DOHH2 (cell line): ENCODE results near the gene ZNF787.
A peak's percentile ranks its signal among the peaks of the same experiment; 100 is the strongest.

ENCODE experiments used
- H3F3A ChIP-seq: fragments of 200-600 bp; sonication (generic), shearing (Covaris generic); 2 replicates; pipeline ENCODE4 v1.6.0; 2016; ENCODE audit warnings: antibody characterized with exemption, mild to moderate bottlenecking; ENCODE audit not compliant: control insufficient read depth, insufficient read depth
- H3K27ac ChIP-seq: fragments of 200-600 bp; sonication (generic); 2 replicates; pipeline ENCODE4 v1.5.1; 2014; ENCODE audit warnings: low read depth, mild to moderate bottlenecking, low read length, moderate library complexity
- H3K27me3 ChIP-seq: fragments of 200-600 bp; sonication (generic); 2 replicates; pipeline ENCODE4 v1.6.1; 2014; ENCODE audit warnings: mild to moderate bottlenecking, low read length, mixed read lengths; ENCODE audit not compliant: control insufficient read depth
- H3K36me3 ChIP-seq: fragments of 200-600 bp; sonication (generic); 2 replicates; pipeline ENCODE4 v1.6.1; 2014; ENCODE audit warnings: mild to moderate bottlenecking, low read length, moderate library complexity, mixed read lengths; ENCODE audit not compliant: control insufficient read depth
- H3K4me1 ChIP-seq: fragments of 200-600 bp; sonication (generic); 2 replicates; pipeline ENCODE4 v1.6.1; 2014; ENCODE audit warnings: mild to moderate bottlenecking, low read length, mixed read lengths; ENCODE audit not compliant: control insufficient read depth
- H3K4me2 ChIP-seq: fragments of 200-600 bp; sonication (generic); 2 replicates; pipeline ENCODE4 v1.6.0; 2014; ENCODE audit warnings: mild to moderate bottlenecking, low read length, moderate library complexity
- H3K4me3 ChIP-seq: fragments of 200-600 bp; sonication (generic); 2 replicates; pipeline ENCODE4 v1.5.1; 2014; ENCODE audit warnings: mild to moderate bottlenecking, low read length, mixed read lengths
- H3K79me2 ChIP-seq: fragments of 200-600 bp; sonication (generic); 2 replicates; pipeline ENCODE4 v1.6.1; 2014; ENCODE audit warnings: mild to moderate bottlenecking, low read length, mixed read lengths; ENCODE audit not compliant: control insufficient read depth
- H3K9me2 ChIP-seq: fragments of 200-600 bp; sonication (generic); replicated peaks from 2 replicates; pipeline ENCODE4 v1.6.1; 2014; ENCODE audit warnings: mild to moderate bottlenecking, low read length, mixed read lengths; ENCODE audit not compliant: control insufficient read depth
- H3K9me3 ChIP-seq: fragments of 200-600 bp; sonication (generic); 2 replicates; pipeline ENCODE4 v1.6.1; 2014; ENCODE audit warnings: antibody characterized with exemption, low read length, mixed read lengths; ENCODE audit not compliant: control insufficient read depth, insufficient read depth
- H4K20me1 ChIP-seq: fragments of 200-600 bp; sonication (generic); 2 replicates; pipeline ENCODE4 v1.6.0; 2014; ENCODE audit warnings: low read depth, mild to moderate bottlenecking, antibody characterized with exemption, low read length, moderate library complexity; ENCODE audit not compliant: control insufficient read depth, insufficient read depth
- EZH2phosphoT487 ChIP-seq: fragments of 200-600 bp; sonication (generic); IDR thresholded peaks from 2 replicates; pipeline ENCODE4 v1.6.1; 2017; ENCODE audit warnings: borderline replicate concordance, mild to moderate bottlenecking, antibody characterized with exemption, low read length, moderate library complexity, mixed read lengths
- TF ChIP-seq, protein P1 (sequence below): fragments of 200-600 bp; sonication (generic); IDR thresholded peaks from one replicate; pipeline ENCODE4 v1.5.1; 2014; ENCODE audit warnings: antibody characterized with exemption, mild to moderate bottlenecking, low read depth, low read length; ENCODE audit not compliant: poor library complexity, severe bottlenecking

The ZNF787 gene

DNA sequence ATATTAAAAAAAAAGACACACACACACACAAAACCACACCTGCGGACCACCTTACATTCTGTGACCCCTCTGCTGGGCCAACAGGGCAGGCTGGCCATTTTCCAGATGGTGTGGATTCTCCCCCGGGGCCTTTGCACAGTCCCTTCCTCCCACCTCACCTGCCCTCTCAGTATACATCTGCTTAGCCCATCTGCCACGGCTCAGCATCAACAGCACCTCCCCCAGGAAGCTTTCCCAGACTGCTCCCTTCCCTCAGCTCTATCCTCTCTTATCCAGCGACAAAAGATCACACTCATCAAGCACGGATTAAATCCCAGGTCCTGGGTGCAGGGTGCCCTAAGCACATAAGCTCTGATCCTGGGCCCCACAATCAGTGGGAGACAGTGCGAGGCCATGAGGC, 4.5 kb downstream of the ZNF787 start:
- no peak for TF ChIP-seq EZH2phosphoT487
- TF ChIP-seq, protein P1, sequence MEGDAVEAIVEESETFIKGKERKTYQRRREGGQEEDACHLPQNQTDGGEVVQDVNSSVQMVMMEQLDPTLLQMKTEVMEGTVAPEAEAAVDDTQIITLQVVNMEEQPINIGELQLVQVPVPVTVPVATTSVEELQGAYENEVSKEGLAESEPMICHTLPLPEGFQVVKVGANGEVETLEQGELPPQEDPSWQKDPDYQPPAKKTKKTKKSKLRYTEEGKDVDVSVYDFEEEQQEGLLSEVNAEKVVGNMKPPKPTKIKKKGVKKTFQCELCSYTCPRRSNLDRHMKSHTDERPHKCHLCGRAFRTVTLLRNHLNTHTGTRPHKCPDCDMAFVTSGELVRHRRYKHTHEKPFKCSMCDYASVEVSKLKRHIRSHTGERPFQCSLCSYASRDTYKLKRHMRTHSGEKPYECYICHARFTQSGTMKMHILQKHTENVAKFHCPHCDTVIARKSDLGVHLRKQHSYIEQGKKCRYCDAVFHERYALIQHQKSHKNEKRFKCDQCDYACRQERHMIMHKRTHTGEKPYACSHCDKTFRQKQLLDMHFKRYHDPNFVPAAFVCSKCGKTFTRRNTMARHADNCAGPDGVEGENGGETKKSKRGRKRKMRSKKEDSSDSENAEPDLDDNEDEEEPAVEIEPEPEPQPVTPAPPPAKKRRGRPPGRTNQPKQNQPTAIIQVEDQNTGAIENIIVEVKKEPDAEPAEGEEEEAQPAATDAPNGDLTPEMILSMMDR, result no peak
- Histone ChIP-seq H3K27me3 (no peaks in the 10 kb centered on the region), H3K27ac (no peak overlapping the region), H3K4me2 (no peak overlapping the region), H3K9me2 (no peaks in the 10 kb centered on the region), H4K20me1 (peaks cover 15% of the 10 kb centered on the region; the same call in 1 of the 2 replicates), H3F3A (peaks cover 7% of the 10 kb centered on the region), H3K4me3 (no peak overlapping the region), H3K4me1 (peaks cover 60% of the 10 kb centered on the region), H3K79me2 (peaks cover 90% of the 10 kb centered on the region), H3K9me3 (no peaks in the 10 kb centered on the region), H3K36me3 (peaks cover 38% of the 10 kb centered on the region)

DNA sequence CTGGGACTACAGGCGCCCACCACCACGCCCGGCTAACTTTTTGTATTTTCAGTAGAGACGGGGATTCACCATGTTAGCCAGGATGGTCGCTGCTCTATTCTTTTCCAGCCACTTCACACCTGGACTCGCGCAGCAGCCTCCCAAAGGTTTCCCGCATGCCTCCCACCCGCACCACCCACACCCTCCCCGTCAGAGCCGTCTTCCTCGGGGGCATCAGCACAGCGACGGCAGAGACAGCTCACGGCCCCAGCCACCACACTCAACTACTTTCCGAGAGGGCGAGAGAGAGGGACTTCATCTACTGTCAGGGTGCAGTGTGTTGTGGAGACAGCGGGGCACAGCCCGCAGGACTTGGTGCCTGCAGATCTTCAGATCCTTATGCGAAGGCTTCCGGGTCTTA, 5.6 kb downstream of the ZNF787 start:
- Histone ChIP-seq H3K36me3 (peaks cover 40% of the 10 kb centered on the region), H4K20me1 (peaks cover 20% of the 10 kb centered on the region; the same call in 1 of the 2 replicates), H3K27ac (no peak overlapping the region), H3K4me2 (no peak overlapping the region), H3F3A (peaks cover 7% of the 10 kb centered on the region), H3K9me3 (no peaks in the 10 kb centered on the region), H3K4me3 (no peak overlapping the region), H3K79me2 (peaks cover 100% of the 10 kb centered on the region), H3K9me2 (no peaks in the 10 kb centered on the region), H3K27me3 (no peaks in the 10 kb centered on the region), H3K4me1 (peaks cover 71% of the 10 kb centered on the region)
- TF ChIP-seq EZH2phosphoT487, result no peak
- TF ChIP-seq, protein P1, result no peak

DNA sequence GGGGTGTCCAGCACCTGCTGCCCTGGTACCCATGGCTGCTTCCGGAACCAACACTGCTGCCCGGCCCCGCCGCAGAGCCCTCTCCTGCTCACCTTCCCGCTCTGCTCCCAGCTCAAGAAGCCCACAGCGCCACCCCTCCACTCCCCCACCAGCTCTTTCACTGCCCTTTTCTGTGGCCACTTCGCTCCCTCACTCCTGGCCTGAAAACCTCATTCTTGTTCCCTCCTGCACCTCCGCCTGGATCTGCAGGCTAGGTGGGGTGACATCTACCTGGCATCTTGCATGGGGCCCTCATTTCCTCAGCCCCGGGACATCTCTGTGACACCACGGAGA, 6.4 kb downstream of the ZNF787 start:
- Histone ChIP-seq H4K20me1 (peaks cover 20% of the 10 kb centered on the region; the same call in 1 of the 2 replicates), H3K36me3 (peaks cover 33% of the 10 kb centered on the region), H3K27ac (no peak overlapping the region), H3K4me1 (peaks cover 75% of the 10 kb centered on the region), H3F3A (peaks cover 7% of the 10 kb centered on the region), H3K4me3 (no peak overlapping the region), H3K4me2 (peak overlapping the region; percentile 18; the same call in 1 of the 2 replicates), H3K9me2 (no peaks in the 10 kb centered on the region), H3K79me2 (peaks cover 100% of the 10 kb centered on the region), H3K9me3 (no peaks in the 10 kb centered on the region), H3K27me3 (no peaks in the 10 kb centered on the region)
- no peak for TF ChIP-seq EZH2phosphoT487
- TF ChIP-seq, protein P1, result no peak
